T-helper 2 cell treated with Interferon-gamma antibody and Interleukin-4, amounts not matched to agents 5 μg/mL and 100 μg/mL, for 36 hours (primary cell): ENCODE results near the gene RASSF5.
"Not testable (repeated sequence)": the region's sequence is repeated elsewhere in the genome, so short reads cannot be mapped to it uniquely, and the experiment has no call there.

ENCODE experiments used
- DNase-seq: peaks from one replicate; pipeline ENCODE4 v3.0.0; 2021; ENCODE audit warnings: low spot score
- H3K27ac Mint-ChIP-seq: one replicate; pipeline ENCODE4 v1.8.0; 2021; ENCODE audit warnings: mild to moderate bottlenecking, mixed read lengths
- H3K27me3 Mint-ChIP-seq: one replicate; pipeline ENCODE4 v1.8.0; 2021; ENCODE audit warnings: low read depth, mixed read lengths
- H3K36me3 Mint-ChIP-seq: one replicate; pipeline ENCODE4 v1.8.0; 2021; ENCODE audit warnings: low read depth, mixed read lengths
- H3K4me1 Mint-ChIP-seq: one replicate; pipeline ENCODE4 v1.8.0; 2021; ENCODE audit warnings: low read depth, mixed read lengths
- H3K4me3 Mint-ChIP-seq: one replicate; pipeline ENCODE4 v1.8.0; 2022; ENCODE audit warnings: mild to moderate bottlenecking, moderate library complexity, mixed read lengths
- H3K9me3 Mint-ChIP-seq: one replicate; pipeline ENCODE4 v1.8.0; 2021; ENCODE audit warnings: mixed read lengths

The RASSF5 gene

GRCh38 chr1:206575165-206575893 lies 68.0 kb downstream of the RASSF5 start:
- peak; percentile 61 for DNase-seq
- peak overlapping the region; percentile 78 for H3K4me3 Mint-ChIP-seq
- peaks cover 87% of the 10 kb centered on the region for H3K36me3 Mint-ChIP-seq
- peaks cover 92% of the 10 kb centered on the region for H3K4me1 Mint-ChIP-seq
- H3K9me3 Mint-ChIP-seq: no peaks in the 10 kb centered on the region
- H3K27ac Mint-ChIP-seq: peak overlapping the region; percentile 95
- H3K27me3 Mint-ChIP-seq: no peaks in the 10 kb centered on the region

- Mint-ChIP-seq H3K9me3 (no peaks in the 10 kb centered on the region), H3K4me3 (peak overlapping the region; percentile 78), H3K27ac (peak overlapping the region; percentile 95), H3K36me3 (peaks cover 86% of the 10 kb centered on the region), H3K4me1 (peaks cover 93% of the 10 kb centered on the region), H3K27me3 (no peaks in the 10 kb centered on the region)
- DNase-seq: no peak
These were observed 68.8 kb downstream of the RASSF5 start for GRCh38 chr1:206575894-206576737.

GRCh38 chr1:206577626-206578025 lies 70.3 kb downstream of the RASSF5 start:
- Mint-ChIP-seq H3K9me3 (no peaks in the 10 kb centered on the region), H3K27ac (peak overlapping the region; percentile 95), H3K4me3 (peak overlapping the region; percentile 78), H3K36me3 (peaks cover 83% of the 10 kb centered on the region), H3K4me1 (peaks cover 98% of the 10 kb centered on the region), H3K27me3 (no peaks in the 10 kb centered on the region)
- DNase-seq: no peak

GRCh38 chr1:206578068-206578977 lies 71.0 kb downstream of the RASSF5 start:
- Mint-ChIP-seq H3K4me3 (peak overlapping the region; percentile 78), H3K4me1 (peaks cover 98% of the 10 kb centered on the region), H3K27ac (peak overlapping the region; percentile 95), H3K36me3 (peaks cover 83% of the 10 kb centered on the region), H3K9me3 (no peaks in the 10 kb centered on the region), H3K27me3 (no peaks in the 10 kb centered on the region)
- DNase-seq: peak; percentile 51

- H3K27ac Mint-ChIP-seq: peak overlapping the region; percentile 95
- DNase-seq: no peak
- H3K9me3 Mint-ChIP-seq: no peaks in the 10 kb centered on the region
- H3K27me3 Mint-ChIP-seq: no peaks in the 10 kb centered on the region
- peaks cover 96% of the 10 kb centered on the region for H3K4me1 Mint-ChIP-seq
- peaks cover 81% of the 10 kb centered on the region for H3K36me3 Mint-ChIP-seq
- H3K4me3 Mint-ChIP-seq: peak overlapping the region; percentile 78
These were observed 71.6 kb downstream of the RASSF5 start for GRCh38 chr1:206578978-206579374.

GRCh38 chr1:206579747-206580437 lies 72.6 kb downstream of the RASSF5 start:
- H3K36me3 Mint-ChIP-seq: peaks cover 84% of the 10 kb centered on the region
- H3K9me3 Mint-ChIP-seq: no peaks in the 10 kb centered on the region
- peak overlapping the region; percentile 95 for H3K27ac Mint-ChIP-seq
- H3K27me3 Mint-ChIP-seq: no peaks in the 10 kb centered on the region
- peak; percentile 94 for DNase-seq
- H3K4me1 Mint-ChIP-seq: peaks cover 87% of the 10 kb centered on the region
- H3K4me3 Mint-ChIP-seq: peak overlapping the region; percentile 78

- Mint-ChIP-seq H3K4me3 (peak overlapping the region; percentile 78), H3K36me3 (peaks cover 85% of the 10 kb centered on the region), H3K4me1 (peaks cover 83% of the 10 kb centered on the region), H3K9me3 (no peaks in the 10 kb centered on the region), H3K27ac (peak overlapping the region; percentile 95), H3K27me3 (no peaks in the 10 kb centered on the region)
- DNase-seq: no peak
These were observed 73.2 kb downstream of the RASSF5 start for GRCh38 chr1:206580438-206581113.

GRCh38 chr1:206581114-206581497 lies 73.8 kb downstream of the RASSF5 start:
- H3K27me3 Mint-ChIP-seq, H3K9me3 Mint-ChIP-seq, DNase-seq: not testable (repeated sequence)
- peaks cover 79% of the 10 kb centered on the region for H3K4me1 Mint-ChIP-seq
- peak overlapping the region; percentile 78 for H3K4me3 Mint-ChIP-seq
- H3K27ac Mint-ChIP-seq: peak overlapping the region; percentile 95
- H3K36me3 Mint-ChIP-seq: peaks cover 86% of the 10 kb centered on the region

- Mint-ChIP-seq H3K9me3 (no peaks in the 10 kb centered on the region), H3K27ac (peak overlapping the region; percentile 95), H3K36me3 (peaks cover 86% of the 10 kb centered on the region), H3K4me3 (peak overlapping the region; percentile 78), H3K4me1 (peaks cover 79% of the 10 kb centered on the region), H3K27me3 (no peaks in the 10 kb centered on the region)
- DNase-seq: peak; percentile 53
These were observed 74.2 kb downstream of the RASSF5 start for GRCh38 chr1:206581571-206581981.

GRCh38 chr1:206582537-206582936 lies 75.2 kb downstream of the RASSF5 start:
- no peak for DNase-seq
- H3K27ac Mint-ChIP-seq: peak overlapping the region; percentile 90
- no peaks in the 10 kb centered on the region for H3K9me3 Mint-ChIP-seq
- H3K27me3 Mint-ChIP-seq: no peaks in the 10 kb centered on the region
- H3K4me3 Mint-ChIP-seq: peak overlapping the region; percentile 78
- peaks cover 75% of the 10 kb centered on the region for H3K4me1 Mint-ChIP-seq
- peaks cover 88% of the 10 kb centered on the region for H3K36me3 Mint-ChIP-seq

GRCh38 chr1:206582971-206583706 lies 75.8 kb downstream of the RASSF5 start:
- Mint-ChIP-seq H3K27ac (peak overlapping the region; percentile 90), H3K4me1 (peaks cover 75% of the 10 kb centered on the region), H3K36me3 (peaks cover 88% of the 10 kb centered on the region), H3K4me3 (peak overlapping the region; percentile 78), H3K27me3 (no peaks in the 10 kb centered on the region), H3K9me3 (no peaks in the 10 kb centered on the region)
- DNase-seq: peak; percentile 64
